Measurements from ENCODE around the gene ANXA7.
"Not testable (repeated sequence)": the region's sequence is repeated elsewhere in the genome, so short reads cannot be mapped to it uniquely, and the experiment has no call there.

The ANXA7 gene

GRCh38 chr10:73332379-73332778 is 81.5 kb downstream of the ANXA7 start:
- no peak for DNase-seq

- not testable (repeated sequence) for DNase-seq
These were observed 85.3 kb downstream of the ANXA7 start for GRCh38 chr10:73328523-73328922.

- DNase-seq: not testable (repeated sequence)
These were observed 88.6 kb downstream of the ANXA7 start for GRCh38 chr10:73325290-73325689.
